OCI-LY3 (cell line): ENCODE measurements around the gene SHH.

ENCODE experiments used
- H2AFZ ChIP-seq: fragments of 200-600, 300-600 bp; shearing (Covaris generic); 2 replicates; pipeline ENCODE4 v1.6.0; 2014; ENCODE audit warnings: antibody characterized with exemption, low read depth, low read length
- H3K27ac ChIP-seq: fragments of 200-600, 300-600 bp; sonication (generic); 2 replicates; pipeline ENCODE4 v1.5.1; 2014; ENCODE audit warnings: mild to moderate bottlenecking, low read length, moderate library complexity, mixed read lengths
- H3K27me3 ChIP-seq: fragments of 200-600, 300-600 bp; sonication (generic); 2 replicates; pipeline ENCODE4 v1.6.1; 2014; ENCODE audit warnings: low read depth, low read length, mixed read lengths
- H3K36me3 ChIP-seq: fragments of 200-600, 300-600 bp; sonication (generic); replicated peaks from 2 replicates; pipeline ENCODE3; 2014; ENCODE audit warnings: low read depth, low read length, mixed read lengths
- H3K4me1 ChIP-seq: fragments of 300-600, 200-600 bp; sonication (generic); 2 replicates; pipeline ENCODE4 v1.6.1; 2014; ENCODE audit warnings: low read length, mixed read lengths
- H3K4me2 ChIP-seq: fragments of 200-600, 300-600 bp; sonication (generic); 2 replicates; pipeline ENCODE4 v1.6.1; 2014; ENCODE audit warnings: low read length, mixed read lengths
- H3K4me3 ChIP-seq: fragments of 300-600, 200-600 bp; sonication (generic); 2 replicates; pipeline ENCODE4 v1.5.1; 2014; ENCODE audit warnings: antibody characterized with exemption, mild to moderate bottlenecking, low read length, moderate library complexity
- H3K79me2 ChIP-seq: fragments of 300-600, 200-600 bp; shearing (Covaris generic); 2 replicates; pipeline ENCODE4 v1.6.1; 2014; ENCODE audit warnings: mild to moderate bottlenecking, low read length, mixed read lengths
- H3K9ac ChIP-seq: fragments of 300-600, 200-600 bp; shearing (Covaris generic); 2 replicates; pipeline ENCODE4 v1.6.0; 2014; ENCODE audit warnings: mild to moderate bottlenecking, low read length, moderate library complexity
- H3K9me3 ChIP-seq: fragments of 200-600, 300-600 bp; shearing (Covaris generic); 2 replicates; pipeline ENCODE4 v1.6.1; 2014; ENCODE audit warnings: low read length, mixed read lengths; ENCODE audit not compliant: insufficient read depth
- H4K20me1 ChIP-seq: fragments of 200-600, 300-600 bp; sonication (generic); 2 replicates; pipeline ENCODE4 v1.6.1; 2016; ENCODE audit warnings: low read length, mixed read lengths; ENCODE audit not compliant: insufficient read depth
- EZH2phosphoT487 ChIP-seq: fragments of 200-600 bp; shearing (Covaris generic); IDR thresholded peaks from 2 replicates; pipeline ENCODE4 v1.6.1; 2018; ENCODE audit warnings: antibody characterized with exemption, mixed run types, low read depth
- TF ChIP-seq, protein P1 (sequence below): fragments of 200-600, 300-600 bp; sonication (generic); IDR thresholded peaks from 2 replicates; pipeline ENCODE4 v1.5.1; 2014; ENCODE audit warnings: antibody characterized with exemption, low read length, low read depth

Gene SHH

DNA sequence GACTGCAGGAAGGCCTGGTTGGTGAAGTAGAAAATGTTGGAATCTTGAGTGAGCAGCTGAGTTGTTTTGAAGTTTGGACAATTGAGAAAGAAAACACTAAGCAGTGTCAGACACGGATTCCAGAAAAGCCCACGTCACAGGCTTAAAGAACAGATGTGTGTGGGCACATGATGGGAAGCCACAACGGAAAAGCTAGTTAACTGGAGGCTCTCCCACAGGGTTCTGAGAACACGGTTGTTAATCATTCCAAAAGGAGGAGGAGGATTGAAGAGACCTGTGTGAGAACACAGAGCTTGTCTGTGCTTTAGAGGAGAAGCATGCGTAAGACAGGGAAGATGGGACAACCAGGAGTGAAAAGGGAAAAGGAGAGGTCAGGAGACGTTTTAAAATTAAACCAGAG is 42.6 kb downstream of the SHH start:
- Histone ChIP-seq H2AFZ (no peak overlapping the region), H3K36me3 (peaks cover 71% of the 10 kb centered on the region), H3K79me2 (peaks cover 7% of the 10 kb centered on the region; the same call in 1 of the 2 replicates), H3K4me2 (no peak overlapping the region), H3K27me3 (no peaks in the 10 kb centered on the region), H3K4me3 (no peak overlapping the region), H4K20me1 (peaks cover 47% of the 10 kb centered on the region), H3K4me1 (peaks cover 28% of the 10 kb centered on the region), H3K9me3 (no peaks in the 10 kb centered on the region), H3K9ac (no peak overlapping the region), H3K27ac (no peak overlapping the region)
- TF ChIP-seq, protein P1, sequence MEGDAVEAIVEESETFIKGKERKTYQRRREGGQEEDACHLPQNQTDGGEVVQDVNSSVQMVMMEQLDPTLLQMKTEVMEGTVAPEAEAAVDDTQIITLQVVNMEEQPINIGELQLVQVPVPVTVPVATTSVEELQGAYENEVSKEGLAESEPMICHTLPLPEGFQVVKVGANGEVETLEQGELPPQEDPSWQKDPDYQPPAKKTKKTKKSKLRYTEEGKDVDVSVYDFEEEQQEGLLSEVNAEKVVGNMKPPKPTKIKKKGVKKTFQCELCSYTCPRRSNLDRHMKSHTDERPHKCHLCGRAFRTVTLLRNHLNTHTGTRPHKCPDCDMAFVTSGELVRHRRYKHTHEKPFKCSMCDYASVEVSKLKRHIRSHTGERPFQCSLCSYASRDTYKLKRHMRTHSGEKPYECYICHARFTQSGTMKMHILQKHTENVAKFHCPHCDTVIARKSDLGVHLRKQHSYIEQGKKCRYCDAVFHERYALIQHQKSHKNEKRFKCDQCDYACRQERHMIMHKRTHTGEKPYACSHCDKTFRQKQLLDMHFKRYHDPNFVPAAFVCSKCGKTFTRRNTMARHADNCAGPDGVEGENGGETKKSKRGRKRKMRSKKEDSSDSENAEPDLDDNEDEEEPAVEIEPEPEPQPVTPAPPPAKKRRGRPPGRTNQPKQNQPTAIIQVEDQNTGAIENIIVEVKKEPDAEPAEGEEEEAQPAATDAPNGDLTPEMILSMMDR, result no peak
- no peak for TF ChIP-seq EZH2phosphoT487

DNA sequence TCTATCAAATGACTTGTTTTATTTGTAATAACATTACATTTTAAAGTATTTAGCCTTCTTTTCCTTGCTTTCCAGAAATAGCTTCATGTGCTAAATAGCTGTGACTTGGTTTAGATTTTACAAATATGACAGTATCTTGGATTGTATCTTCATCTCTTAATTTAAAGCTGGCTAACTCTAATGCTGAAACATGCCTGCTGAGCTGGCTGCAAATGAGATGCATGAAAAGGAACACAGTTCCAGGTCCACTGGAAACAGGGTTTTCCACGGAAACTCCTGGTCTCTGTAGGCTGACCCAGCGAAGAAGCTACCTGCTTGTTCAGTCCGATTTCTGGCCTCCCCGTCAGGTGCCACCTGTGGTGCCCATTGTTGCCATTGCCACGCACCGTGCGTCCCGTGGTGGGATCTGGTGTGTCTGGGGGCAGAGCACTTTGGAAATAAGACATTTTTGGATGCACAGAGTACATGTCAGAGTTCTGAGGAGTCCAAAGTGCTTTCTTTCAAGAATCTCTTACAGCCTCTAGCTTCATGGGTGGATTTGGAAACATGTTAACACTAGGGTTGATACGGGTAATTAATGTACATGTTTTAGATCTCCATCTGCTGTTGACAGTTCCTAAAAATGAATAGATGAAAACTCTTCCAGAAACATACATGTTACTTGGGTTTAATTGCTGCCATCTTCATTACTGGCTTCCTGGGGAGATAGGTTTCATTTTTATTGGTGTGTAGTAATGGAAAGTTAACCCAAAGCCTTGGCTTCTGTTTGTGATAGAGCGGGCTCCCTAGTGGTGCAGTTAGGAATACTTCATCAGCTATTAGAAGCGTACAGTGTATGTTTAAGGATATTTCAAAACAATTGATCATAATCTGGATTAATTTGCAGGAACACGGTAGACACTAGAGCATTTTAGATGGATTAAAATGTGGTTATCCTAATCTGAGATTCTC is 45.0 kb downstream of the SHH start:
- Histone ChIP-seq H3K4me3 (no peak overlapping the region), H3K27ac (no peak overlapping the region), H3K4me1 (peaks cover 28% of the 10 kb centered on the region), H3K9me3 (no peaks in the 10 kb centered on the region; the same call in 1 of the 2 replicates), H2AFZ (no peak overlapping the region), H3K36me3 (peaks cover 82% of the 10 kb centered on the region), H3K79me2 (peaks cover 16% of the 10 kb centered on the region), H3K9ac (no peak overlapping the region), H3K27me3 (no peaks in the 10 kb centered on the region), H4K20me1 (peaks cover 71% of the 10 kb centered on the region), H3K4me2 (no peak overlapping the region)
- TF ChIP-seq, protein P1, result no peak; the same call in 1 of the 2 replicates
- TF ChIP-seq EZH2phosphoT487, result no peak

DNA sequence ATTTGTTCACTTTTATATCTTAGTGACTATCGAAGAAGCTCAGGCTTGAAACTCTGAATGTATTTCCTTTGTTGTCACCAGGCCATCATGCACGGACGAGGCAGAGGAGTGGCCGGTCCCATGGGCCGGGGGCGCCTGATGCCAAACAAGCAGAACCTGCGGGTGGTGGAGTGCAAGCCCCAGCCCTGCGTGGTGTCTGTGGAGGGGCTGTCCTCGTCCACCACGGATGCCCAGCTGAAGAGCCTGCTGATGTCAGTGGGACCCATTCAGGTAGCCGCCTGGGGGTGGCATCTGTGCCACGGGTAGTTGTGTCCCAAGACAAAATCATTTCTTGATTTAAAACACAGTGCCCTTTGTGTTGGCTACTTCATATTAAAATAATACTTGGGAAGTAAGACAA is 45.9 kb downstream of the SHH start:
- Histone ChIP-seq H3K4me1 (peaks cover 28% of the 10 kb centered on the region), H3K27me3 (no peaks in the 10 kb centered on the region), H3K9ac (no peak overlapping the region), H3K9me3 (no peaks in the 10 kb centered on the region; the same call in 1 of the 2 replicates), H3K79me2 (peaks cover 24% of the 10 kb centered on the region), H3K4me2 (no peak overlapping the region), H3K4me3 (no peak overlapping the region), H2AFZ (no peak overlapping the region), H4K20me1 (peaks cover 79% of the 10 kb centered on the region), H3K36me3 (peaks cover 77% of the 10 kb centered on the region), H3K27ac (no peak overlapping the region)
- TF ChIP-seq EZH2phosphoT487, result no peak
- TF ChIP-seq, protein P1, result no peak

DNA sequence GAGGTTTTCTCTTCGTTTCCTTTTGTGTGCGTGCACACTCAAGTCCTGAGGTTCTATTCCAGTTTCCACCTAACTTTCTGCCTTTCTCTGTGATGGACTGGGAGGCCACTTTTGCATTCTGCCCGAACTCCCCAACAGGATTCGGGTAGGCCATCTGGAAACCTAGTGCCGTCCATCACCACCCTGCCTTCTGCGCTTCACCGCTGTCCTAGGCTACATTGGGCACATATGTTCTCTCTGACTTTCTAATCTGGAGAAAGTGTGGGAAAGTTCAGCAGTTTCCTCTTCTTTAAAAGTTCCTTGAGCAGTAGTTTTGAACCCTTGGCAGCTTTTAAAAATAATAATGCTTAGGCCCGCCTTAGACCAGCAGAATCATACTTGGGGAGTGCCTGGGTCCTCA is 46.8 kb downstream of the SHH start:
- no peak overlapping the region for H2AFZ ChIP-seq
- H3K4me2 ChIP-seq, result no peak overlapping the region
- peaks cover 28% of the 10 kb centered on the region for H3K4me1 ChIP-seq
- H3K36me3 ChIP-seq, result peaks cover 72% of the 10 kb centered on the region
- peaks cover 84% of the 10 kb centered on the region for H4K20me1 ChIP-seq
- H3K27me3 ChIP-seq, result no peaks in the 10 kb centered on the region
- no peaks in the 10 kb centered on the region; the same call in 1 of the 2 replicates for H3K9me3 ChIP-seq
- TF ChIP-seq, protein P1, result no peak
- no peak for TF ChIP-seq EZH2phosphoT487
- no peak overlapping the region for H3K27ac ChIP-seq
- H3K79me2 ChIP-seq, result peaks cover 32% of the 10 kb centered on the region
- H3K4me3 ChIP-seq, result no peak overlapping the region
- H3K9ac ChIP-seq, result no peak overlapping the region
